ENCODE results near the gene RGS14.
"Not testable (repeated sequence)": the region's sequence is repeated elsewhere in the genome, so short reads cannot be mapped to it uniquely, and the experiment has no call there.

RGS14 gene

DNA sequence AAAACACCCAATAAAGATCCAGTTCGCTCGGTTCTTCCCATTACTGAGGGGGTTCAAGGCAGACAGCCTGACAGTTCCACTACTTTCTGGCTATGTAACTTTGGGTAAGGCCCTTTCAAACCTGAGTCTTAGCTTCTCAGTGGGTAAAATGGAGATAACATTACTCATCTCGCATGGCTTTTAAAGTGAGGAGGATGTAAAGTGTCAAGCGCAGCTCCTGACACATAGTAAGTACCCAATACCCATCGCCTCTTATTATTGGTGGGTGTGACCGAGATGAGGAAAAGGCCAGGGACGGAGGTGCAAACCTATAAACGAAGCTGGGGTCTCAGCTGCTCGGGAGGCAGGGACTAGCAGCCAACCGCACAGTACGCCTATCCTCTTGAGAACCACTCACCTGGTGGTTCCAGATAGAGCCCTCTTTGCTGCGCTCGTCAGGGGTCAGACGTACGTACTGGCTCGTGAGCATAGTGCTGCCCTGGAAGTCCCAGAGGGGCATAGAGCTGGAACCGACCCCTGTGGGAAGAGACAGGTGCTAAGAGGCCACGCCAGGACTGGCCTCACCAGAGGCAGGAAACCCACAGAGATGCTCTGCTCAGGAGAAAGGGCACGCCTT, 6.8 kb upstream of the RGS14 start:
- DNase-seq, result no peak

DNA sequence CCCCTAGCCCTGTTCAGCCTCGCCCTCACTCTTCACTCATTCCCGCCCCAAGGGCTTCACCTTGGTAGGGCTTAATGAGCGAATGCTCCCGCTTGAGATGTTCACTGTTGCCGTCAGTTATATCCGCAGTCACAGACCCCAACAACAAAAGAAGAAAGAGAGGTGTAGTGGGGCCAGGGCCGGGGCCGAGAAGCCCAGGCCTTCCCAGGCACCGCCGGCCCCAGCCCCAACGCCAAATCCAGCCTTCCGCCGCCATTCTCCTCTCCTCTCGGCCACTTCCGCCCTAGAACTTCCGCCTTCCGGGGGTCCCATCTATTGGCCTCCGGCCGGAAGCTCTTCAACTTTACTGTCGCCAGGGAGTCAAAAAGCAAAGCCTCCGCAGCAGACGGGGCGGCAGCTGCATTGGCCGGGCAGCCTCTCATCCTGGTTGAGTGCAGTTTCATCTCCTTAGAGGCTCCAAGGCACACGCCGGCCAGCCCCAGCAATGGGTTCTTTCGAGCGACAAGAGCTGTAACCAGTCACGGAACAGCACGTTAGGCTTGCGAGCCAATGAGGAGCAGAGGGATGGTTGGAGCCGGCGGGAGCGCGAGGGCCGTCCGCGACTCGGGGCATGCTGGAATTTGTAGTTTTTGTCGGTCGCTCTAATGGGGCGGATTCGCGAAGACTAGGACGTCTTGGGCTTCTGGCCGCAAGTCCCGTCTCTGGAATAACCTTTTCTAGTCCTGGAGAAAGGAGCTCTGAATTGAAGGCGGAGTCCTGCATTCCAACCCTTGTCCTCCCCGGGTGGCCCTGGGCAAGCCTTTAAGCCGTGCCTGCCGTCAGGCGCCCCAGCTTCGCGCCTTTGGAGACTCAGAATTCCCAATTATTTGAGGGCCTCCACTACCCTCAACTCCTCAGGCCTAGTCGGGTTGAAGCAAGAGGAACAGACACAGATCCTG, 6.1 kb upstream of the RGS14 start, which contains the start of gene LMAN2:
TSS of gene LMAN2 (minus strand) at position 277 of the 938 bp plus-strand sequence. CDS start at position 256, 21 bp downstream.
- peak; percentile 94 for DNase-seq

DNA sequence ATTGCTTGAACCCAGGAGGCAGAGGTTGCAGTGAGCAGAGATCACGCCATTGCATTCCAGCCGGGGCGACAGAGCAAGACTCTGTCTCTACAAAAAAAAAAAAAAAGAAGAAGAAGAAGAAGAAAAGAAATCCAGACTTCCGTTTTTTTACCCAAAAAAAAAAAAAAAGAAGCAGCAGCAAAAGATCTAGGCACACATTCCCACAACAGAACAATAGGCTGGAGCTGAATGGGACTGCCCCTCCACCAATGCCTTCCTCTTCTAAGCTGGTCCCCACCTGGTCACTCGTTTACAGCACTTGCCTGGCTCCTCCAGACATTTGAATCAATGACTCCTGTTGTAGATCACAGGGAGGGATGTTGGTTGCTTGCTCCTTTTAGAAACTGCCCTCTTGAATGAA, 4.6 kb upstream of the RGS14 start:
- peak; percentile 64 for DNase-seq

DNA sequence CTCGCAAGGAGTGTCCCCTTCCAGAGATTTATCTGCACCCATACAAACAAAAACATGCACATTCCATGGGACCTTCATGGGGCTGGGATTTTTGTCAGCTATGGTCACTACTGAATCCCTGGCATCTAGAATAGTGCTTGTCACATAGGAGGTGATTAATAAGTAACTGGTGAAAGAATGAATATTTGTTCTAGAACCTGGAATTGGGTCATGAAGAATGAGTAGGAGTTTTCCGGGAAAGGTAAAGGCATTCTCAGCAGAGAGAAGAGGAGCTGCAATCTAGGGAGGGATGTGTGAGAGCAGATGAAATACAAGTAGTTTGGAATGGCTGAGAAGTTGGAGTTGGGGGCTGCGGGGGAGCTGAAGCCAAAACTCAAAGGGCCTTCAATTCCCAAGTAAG, 3.5 kb upstream of the RGS14 start:
- DNase-seq, result no peak

DNA sequence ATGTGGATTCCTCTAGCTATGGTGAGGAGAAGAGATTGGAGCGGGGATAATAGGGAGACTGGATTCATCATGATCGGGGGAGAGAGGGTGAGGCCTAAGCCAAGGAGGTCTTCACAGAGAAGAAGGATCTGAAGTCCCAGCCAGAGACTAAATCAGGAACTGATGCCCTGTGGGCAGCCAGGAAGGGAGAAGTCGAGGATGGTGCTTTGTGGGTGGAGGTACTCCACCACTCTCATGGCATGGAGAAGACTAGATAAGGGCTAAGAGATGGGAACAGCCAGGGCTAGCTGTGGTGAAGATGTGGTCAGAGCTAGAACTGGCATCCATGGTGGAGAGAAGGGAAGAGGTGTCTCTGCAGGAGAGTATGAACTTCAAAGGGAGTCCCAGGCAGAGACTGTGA, 3.0 kb upstream of the RGS14 start:
- DNase-seq, result peak; percentile 62

DNA sequence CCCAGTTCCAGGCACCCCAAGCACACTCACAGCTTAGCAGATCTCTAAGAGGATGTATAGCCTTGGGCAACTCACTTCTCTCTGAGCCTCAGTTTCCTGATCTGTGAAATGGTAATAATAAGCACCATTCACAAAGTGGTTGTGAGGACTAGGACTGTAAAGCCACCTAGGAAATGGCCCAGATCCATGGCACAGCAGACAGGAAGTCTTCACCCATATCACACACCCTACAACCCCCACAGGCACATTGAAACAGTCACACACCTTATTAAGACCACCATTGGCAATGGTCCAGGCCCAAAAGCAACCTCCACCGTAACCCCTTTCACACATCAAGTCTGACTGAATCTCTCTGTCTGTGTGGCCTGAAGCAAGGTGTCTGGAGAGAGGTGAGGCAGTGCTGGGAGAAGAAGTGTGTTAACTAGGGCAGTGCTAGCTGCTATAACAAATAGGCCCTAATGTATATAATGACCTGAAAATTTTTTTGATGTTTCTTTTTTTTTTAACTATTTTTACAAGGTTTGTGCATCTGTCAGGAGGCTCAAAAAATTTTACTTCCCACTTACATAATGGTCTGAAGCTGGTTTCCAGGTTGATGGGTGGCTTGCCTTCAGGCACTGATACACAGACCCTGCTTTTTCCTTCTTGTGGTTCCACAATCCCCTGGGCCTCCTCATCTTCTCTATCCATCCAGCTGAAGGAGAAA, 2.4 kb upstream of the RGS14 start:
- no peak for DNase-seq

DNA sequence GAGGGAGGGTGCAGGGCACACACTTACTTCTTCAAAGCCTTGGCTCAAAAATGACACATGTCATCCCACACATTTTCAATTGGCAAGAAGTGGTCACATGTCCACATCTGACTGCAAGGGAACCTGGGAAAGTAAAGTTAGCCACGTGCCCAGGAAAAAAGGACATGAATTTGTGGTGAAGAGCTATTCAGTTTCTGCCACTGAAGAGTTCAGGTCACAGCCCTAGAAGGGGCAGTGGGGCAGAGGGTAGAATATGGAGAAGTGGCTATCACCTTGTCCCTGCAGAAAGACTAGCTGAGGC, 1.9 kb upstream of the RGS14 start:
- DNase-seq, result peak; percentile 59

DNA sequence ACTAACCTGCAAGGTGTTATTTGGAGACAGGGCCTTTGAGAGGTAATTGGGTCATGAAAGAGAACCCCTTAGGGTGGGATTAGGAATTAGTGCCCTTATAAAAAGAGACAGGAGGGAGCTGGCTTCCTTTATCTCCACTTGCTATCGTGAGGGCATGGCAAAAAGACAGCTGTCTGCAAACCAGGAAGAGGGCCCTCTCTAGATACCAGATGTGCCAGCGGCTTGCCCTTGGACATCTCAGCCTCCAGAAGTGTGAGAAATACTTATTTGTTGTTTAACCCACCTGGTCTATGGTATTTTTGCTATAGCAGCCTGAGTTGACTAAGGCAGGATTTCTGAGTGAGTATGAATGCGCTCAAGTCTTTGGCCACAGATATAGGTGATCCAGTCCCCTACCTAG, 978 bp upstream of the RGS14 start:
- peak; percentile 24 for DNase-seq

DNA sequence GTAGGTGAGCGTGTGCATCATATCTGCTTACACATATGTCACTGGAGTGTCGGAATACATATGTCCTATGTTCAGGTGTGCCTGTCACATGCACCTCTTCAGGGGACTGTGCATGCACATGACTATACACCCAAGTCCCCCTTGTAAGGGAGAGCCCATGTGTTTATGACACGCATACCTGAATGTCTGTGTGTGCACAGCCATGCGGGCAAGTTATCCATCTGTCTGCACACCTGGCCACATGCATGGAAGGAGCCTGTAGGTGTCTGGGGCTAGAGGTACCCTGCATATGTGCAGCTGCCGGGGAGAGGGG, 622 bp upstream of the RGS14 start:
- DNase-seq, result no peak

DNA sequence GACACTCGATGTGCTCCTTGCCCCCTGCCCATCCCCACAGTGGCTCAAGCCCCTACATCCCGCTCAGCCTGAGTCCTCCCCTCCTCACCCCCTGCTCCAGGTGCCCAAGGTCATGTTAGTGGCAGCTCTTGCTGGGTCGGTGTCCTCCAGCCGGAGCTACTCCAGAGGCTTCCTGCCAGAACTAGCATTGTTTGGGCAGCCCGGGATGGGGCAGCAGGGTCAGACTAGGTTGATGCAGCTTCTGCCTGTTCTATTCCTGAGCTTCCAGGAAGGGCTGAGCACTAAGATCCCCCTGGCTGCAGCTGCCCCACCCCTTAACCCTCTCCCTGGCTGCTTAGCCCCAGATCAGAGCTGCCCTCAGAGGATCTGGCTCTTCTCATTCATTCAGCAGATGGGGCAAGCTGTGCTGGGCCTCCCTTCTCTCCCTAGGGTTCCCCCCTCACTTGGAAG, 671 bp downstream of the RGS14 start:
- no peak for DNase-seq

DNA sequence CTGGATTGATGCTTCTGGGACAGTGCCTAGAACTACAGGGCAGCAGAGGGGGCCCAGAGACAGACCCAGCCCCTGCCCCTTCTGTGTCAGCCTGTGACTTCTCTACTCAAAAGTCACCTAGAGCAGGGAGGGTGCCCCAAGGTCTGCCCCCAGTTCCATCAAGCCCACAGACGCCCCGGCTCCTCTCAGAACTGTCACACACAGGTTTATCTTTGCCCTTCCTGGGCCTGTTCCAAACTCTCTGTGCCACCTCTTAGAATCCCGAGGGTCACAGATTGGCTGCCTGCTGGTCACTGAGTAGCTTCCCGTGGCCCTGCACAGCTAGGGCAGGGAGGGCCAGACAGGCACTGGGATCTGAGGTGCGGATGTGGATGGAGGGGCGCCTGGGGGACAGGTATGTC, 1.7 kb downstream of the RGS14 start:
- no peak for DNase-seq

DNA sequence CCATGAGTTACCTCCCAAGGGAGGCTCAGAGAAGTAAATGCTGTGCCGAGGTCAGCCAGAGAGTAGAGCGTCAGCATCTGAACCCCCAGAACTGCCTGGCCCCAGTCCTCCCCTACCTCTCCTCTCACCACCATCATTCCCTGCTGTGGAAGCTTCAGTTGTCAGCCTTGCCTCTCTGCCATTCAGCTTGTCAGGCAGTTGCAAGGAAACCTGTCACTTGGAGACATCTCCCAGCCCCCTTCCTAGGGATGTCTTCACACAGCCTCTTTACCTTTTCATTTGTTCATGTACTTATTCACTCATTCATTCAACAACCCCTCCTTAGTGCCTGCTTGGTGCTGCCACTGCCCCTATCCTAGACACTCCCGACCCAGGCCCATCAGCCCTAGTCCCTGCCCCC, 2.1 kb downstream of the RGS14 start:
- DNase-seq, result no peak

DNA sequence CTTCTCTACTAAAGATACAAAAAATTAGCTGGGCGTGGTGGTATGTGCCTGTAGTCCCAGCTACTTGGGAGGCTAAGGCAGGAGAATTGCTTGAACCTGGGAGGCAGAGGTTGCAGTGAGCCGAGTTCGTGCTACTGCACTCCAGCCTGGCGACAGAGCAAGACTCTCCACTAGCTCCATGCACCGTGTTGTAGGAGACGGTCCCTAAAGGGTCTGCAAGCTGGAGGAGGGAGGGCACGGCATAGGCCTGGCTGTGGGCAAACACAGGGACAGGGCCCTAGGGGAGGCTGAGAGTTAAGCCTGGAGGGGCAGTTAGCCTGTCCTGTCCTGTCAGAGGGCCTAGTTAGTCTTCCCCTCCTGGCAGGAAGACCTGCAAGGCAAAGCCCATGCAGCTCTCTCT, 3.0 kb downstream of the RGS14 start:
- DNase-seq, result not testable (repeated sequence)

DNA sequence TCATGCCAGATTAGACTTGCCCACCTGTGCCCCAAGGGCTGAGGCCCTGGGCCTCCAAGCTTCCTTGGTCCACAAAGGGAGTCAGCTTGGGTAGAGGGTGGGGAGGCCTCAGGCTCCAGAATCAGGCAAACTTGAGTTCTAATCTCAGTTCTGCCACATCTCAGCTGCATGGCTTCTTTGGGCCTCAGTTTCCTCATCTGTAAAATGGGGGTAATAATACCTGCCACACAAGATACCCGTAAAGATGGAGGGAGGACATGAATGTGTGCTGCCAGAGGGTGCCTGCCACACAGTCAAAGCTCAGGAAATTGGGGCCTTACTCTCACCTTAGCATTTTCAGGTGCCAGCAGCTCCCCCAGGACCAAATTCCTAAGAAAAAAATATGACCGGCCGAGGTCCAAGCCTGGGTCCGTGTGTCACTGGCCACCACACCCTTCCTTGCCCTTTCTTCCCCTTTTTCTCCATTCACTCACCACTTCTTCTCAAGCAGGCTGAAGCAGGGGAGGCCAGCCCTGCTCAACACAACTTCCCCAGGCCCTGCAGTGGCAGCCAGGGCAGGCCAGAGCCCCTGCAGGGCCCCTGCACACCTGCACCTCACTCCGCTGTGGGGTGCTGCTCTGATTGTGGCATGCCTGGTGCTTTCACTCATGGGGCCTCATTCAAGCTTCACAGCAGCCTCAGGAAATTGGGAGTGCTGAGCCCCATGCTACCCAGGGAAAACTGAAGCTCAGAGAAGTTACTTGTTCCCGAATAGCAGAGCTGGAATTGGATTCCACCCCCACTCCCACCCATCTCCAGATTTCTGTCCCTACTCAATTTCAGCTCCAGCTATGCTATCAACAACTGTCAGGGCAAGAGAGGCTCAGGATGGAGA, 3.9 kb downstream of the RGS14 start:
- DNase-seq, result peak; percentile 49

DNA sequence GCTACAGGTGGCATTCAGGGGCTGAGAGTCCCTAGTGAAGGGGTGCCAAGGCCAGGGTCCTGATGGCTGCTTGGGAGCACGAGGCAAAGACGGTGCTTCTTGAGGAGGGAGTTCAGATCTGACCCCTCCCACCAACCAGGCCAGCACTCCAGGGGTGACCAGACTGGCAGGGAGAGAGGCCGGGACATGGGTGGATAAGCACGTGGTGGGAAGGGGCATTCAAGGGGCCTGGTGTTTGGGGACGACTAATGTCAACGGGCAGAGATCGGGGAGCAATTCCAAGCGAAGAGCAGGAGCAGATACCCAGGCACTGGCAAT, 4.5 kb downstream of the RGS14 start:
- DNase-seq, result no peak

DNA sequence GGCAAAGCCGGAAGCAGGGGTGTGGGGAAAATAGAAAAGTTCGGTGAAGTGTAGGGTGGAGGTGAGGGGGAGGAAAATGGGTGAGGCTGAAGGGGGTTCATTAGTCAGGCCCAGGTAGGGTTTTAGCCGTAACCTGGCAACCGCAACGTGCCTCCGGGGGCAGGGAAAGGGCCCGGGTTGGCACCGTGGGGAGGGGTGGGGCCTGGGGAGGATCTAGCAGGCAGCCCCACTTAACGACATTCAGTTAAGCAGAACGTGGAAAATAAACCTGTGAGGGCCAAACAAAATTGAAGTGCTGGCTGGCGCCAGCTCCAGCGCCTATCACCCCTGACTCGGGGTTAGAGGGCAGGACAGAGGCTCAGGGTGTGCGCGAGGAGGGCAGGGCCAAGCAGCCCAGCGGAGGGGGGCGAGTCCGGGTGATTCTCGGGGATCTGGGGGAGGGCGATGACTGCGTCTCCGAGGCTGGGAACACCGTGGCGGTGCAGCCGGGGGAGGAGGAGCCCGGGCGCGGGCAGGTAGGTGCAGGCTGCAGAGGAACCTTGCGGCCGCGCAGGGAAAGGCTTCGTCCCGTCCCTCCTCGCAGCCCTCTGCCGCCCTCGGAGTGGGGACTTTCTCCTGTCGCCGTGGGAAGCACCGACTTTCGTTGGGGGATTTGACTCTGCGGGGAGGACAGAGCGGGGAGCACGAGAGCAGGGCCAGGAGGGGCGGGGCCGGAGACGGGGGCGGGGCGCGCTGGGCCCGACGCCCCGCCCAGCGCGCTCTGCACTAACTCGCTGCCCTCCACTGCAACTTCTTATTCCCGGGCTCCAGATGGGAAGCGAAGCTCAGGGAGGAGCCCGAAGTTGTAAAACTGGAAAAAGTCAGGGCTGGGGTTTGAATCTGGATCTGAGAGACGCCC, 5.1 kb downstream of the RGS14 start:
- DNase-seq, result peak; percentile 13

DNA sequence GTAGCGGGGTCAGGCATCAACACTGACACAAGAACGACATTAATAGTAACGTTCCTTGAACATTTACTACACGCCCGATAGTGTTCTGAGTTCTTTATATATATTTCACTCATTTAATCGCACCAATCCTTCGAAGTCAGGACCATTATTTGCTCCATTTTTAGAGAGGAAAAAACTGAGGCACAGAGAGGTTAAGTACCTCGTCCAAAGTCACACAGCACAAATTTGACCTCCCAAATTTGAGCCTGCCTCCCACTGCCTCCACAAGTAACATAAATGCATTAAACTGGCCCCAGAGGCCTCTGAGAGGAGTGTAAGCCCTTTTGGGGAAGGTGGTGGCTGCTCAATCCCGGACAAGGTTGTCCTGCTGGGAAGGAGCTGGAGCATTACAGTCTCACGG, 5.8 kb downstream of the RGS14 start:
- DNase-seq, result no peak

DNA sequence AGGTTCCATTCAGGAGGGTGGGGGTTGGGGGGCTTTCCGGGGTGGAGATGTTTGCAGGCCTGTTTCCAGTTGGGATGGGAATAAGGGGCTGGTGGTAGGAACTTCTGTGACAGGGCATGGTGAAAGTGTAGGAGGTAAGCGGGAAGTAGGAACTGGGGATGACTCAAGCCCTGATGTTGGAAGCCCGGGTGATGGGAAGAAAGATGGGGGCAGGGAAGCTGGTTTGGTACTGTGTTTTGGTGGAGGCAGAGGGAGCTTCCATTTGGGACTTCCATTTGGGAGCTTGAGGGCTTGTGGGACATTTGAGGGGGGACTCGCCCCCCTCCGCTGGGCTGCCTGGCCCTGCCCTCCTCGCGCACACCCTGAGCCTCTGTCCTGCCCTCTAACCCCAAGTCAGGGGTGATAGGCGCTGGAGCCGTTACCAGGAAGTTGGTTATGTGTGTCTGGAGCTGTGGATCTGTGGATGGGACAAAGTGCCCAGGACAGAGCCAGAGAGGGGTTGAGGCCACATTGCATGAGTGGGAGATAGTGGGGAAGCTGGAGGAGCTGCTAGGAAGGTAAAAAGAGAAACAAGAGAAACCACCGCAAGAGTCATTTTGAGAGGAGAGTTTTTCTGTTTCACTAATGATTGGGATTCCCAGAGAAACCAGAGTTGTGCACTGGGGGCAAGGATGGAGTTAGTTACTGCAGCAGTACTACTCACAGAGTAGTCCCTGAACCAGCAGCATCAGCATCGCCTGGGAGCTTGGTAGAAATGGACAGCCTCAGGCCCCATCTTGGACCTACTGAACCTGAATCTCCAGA, 6.6 kb downstream of the RGS14 start:
- no peak for DNase-seq

DNA sequence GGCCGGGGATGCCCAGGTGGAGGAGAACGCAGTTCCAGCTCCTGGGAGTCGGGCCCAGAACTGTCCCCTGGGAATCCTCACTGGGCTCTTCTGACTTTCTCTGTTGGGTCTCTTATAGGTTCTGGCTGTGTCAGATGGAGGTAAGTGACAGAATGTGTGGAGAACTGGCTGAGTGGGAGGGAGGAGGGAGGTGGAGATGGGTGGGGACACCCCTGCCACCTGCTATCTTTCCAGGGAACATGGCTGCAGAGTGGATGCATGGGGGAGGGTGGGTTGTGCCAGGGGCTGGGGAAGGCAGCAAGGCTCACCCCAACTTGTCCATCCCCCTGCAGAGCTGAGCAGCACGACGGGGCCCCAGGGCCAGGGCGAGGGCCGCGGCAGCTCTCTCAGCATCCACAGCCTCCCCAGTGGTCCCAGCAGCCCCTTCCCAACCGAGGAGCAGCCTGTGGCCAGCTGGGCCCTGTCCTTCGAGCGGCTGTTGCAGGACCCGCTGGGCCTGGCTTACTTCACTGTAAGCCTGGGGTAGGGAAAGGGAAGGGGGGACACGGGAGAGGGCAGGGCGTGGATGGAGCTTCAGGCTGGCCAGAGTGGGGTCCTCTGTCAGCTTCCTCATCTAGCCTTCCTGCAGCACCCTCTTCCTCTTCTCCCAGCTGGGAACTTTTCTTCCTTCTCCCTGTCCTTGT, 8.3 kb downstream of the RGS14 start:
- no peak for DNase-seq

DNA sequence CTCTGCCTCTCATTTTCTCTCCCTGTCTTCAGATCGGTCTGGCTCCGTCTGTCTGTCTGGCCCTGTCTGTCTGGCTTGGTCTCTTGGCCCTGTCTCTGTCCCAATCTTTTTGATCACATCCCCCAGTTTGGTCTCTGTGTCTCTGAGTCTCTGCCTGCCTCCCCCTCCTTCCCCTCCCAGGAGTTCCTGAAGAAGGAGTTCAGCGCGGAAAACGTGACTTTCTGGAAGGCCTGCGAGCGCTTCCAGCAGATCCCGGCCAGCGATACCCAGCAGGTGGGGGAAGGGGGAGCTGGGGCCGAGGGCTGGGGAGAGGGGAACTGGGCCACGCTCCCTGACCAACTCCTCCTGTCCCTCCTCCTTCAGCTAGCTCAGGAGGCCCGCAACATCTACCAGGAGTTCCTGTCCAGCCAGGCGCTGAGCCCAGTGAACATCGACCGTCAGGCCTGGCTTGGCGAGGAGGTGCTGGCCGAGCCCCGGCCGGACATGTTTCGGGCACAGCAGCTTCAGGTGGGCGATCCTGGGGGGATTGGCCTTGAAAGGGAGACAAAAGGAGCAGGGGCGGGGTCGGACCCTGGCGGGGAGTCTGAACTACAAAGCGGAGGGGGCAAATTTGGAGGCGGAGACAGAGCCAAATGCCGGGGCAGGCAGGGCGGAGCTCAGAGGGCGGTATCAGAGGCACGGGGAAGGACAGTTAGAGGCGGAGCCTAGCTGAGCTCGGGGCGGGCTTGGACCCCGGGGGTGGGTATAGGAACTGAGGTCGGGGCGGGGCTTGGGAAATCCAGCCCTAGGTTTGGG, 9.0 kb downstream of the RGS14 start:
- no peak for DNase-seq

Data from MV-4-11 (cell line).